22Rv1 (cell line): Measurements from ENCODE around the gene SGCD.

Experiments used
- ZFX ChIP-seq: fragments of 450-650 bp; IDR thresholded peaks from 2 replicates; pipeline ENCODE4 v1.6.1; 2017; ENCODE audit warnings: antibody characterized with exemption, borderline replicate concordance
- TF ChIP-seq, protein P1 (sequence below): fragments of 450-650 bp; IDR thresholded peaks from 2 replicates; pipeline ENCODE4 v1.5.1; 2017; ENCODE audit warnings: mild to moderate bottlenecking

DNA sequence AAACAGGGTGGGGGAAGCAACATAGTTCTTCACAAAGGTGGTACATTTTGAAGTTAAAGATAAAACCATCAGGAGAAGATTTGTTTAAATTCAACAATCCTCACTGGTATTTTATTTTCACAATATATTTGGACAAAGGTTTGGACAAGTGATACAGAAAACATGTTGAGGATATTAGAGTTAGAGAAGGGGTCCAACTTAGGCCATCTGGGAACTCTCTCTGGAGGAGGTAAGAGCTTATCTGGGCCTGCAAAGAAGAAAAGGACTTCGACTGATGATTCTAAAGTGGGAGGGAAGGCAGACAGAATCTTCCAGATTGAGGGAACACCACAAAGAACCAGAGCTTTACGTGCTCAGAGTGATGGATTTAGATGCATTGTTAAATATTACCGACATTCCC is 58.5 kb downstream of the SGCD start:
- TF ChIP-seq, protein P1, sequence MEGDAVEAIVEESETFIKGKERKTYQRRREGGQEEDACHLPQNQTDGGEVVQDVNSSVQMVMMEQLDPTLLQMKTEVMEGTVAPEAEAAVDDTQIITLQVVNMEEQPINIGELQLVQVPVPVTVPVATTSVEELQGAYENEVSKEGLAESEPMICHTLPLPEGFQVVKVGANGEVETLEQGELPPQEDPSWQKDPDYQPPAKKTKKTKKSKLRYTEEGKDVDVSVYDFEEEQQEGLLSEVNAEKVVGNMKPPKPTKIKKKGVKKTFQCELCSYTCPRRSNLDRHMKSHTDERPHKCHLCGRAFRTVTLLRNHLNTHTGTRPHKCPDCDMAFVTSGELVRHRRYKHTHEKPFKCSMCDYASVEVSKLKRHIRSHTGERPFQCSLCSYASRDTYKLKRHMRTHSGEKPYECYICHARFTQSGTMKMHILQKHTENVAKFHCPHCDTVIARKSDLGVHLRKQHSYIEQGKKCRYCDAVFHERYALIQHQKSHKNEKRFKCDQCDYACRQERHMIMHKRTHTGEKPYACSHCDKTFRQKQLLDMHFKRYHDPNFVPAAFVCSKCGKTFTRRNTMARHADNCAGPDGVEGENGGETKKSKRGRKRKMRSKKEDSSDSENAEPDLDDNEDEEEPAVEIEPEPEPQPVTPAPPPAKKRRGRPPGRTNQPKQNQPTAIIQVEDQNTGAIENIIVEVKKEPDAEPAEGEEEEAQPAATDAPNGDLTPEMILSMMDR, result no peak
- no peak for TF ChIP-seq ZFX
